A549 (cell line): ENCODE data around the gene ANTXR1.

Source experiments
- CTCF ChIP-seq: fragments of >200 bp; sonication (Bioruptor Twin); formaldehyde crosslinking; IDR thresholded peaks from 3 replicates; pipeline ENCODE4 v1.5.1; 2016
- HOXA7 ChIP-seq: fragments of 250-450 bp; sonication (Bioruptor Pico); IDR thresholded peaks from 2 replicates; pipeline ENCODE4 v1.5.0; 2020; ENCODE audit warnings: mild to moderate bottlenecking, moderate library complexity
- TFCP2L1 ChIP-seq: fragments of 250-450 bp; sonication (Bioruptor Pico); IDR thresholded peaks from 2 replicates; pipeline ENCODE4 v1.5.0; 2021; ENCODE audit warnings: mild to moderate bottlenecking

GRCh38 chr2:69126341-69126740, 113.4 kb downstream of the ANTXR1 start:
- TF ChIP-seq HOXA7 (CRISPR knock-in tag) (no peak), CTCF (no peak), TFCP2L1 (CRISPR knock-in tag) (no peak)
